ENCODE data around the gene RGP1. TPM values are rescaled to one million over a fixed set of nuclear protein-coding genes. Genes with fewer than 3 reads are reported as not detected.

Gene RGP1
- total RNA-seq, 2 donors from 2014 or later = 19.4 to 30.3 TPM

DNA sequence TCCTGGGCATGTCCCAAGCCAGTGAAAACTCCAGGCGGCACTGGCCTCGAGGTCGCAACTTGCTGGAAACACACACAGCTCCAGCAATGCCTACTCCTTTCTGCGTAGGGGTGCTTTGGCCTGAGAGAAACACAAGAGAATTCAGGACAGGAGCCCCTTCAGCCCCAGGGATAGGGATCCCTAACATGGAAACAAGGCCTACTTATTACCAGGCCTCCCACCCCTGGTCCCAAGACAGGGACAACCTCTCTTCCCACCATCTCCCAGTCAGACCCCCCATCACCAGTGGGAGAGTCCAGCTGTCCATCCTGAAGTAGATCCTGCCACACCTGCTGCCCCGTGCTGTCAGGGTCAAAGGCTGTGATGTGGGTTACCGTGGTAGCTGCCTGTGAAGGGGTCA is 8.8 kb upstream of the RGP1 start:
- DNase-seq (ENCODE audit: low spot score) = no peak
- no peaks in the 10 kb centered on the region for H3K9me3 ChIP-seq
- no peak overlapping the region for H3K4me3 ChIP-seq
- H3K27ac ChIP-seq = no peak overlapping the region
- intact Hi-C loops (cut with DNase I) = no loop called here
- 79% methylated on average over 6 of the region's 6 CpGs for WGBS
- no peaks in the 10 kb centered on the region for H3K27me3 ChIP-seq (replicated peaks; ENCODE audit: insufficient read depth)
- peaks cover 16 to 48% of the 10 kb centered on the region in 2 donors for H3K36me3 ChIP-seq
- TF ChIP-seq POLR2AphosphoS5 (IDR thresholded peaks at IDR 0.05) (no peak), POLR2A (IDR thresholded peaks at IDR 0.05) (no peak)
- no peaks in the 10 kb centered on the region for H3K4me1 ChIP-seq (replicated peaks)

DNA sequence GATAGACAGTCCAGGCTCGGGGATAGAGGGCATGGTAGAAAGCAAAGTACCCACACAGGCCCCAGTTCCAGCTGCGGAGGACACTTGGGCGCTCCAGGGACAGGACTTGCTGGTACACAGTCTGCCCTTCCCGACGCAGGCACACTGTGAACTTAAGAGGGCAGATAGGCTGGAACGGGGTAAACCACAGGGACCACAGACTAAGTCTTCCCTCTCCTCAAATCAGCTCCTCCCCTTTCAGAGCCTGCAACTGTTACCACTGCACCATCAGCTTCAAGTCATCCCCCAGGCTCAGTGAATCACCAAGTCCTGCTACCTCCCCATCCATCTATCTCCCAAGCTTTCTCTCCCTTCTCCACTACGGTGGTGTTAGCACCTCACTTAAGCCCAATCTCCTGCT is 7.3 kb upstream of the RGP1 start:
- Histone ChIP-seq H3K36me3 (peaks cover 13 to 37% of the 10 kb centered on the region in 2 donors), H3K27ac (no peak overlapping the region), H3K4me1 (replicated peaks) (peaks cover 8% of the 10 kb centered on the region), H3K27me3 (replicated peaks; ENCODE audit: insufficient read depth) (no peaks in the 10 kb centered on the region), H3K4me3 (no peak overlapping the region), H3K9me3 (no peaks in the 10 kb centered on the region)
- WGBS = 79% methylated on average over 7 of the region's 7 CpGs
- TF ChIP-seq POLR2A (IDR thresholded peaks at IDR 0.05) (no peak), POLR2AphosphoS5 (IDR thresholded peaks at IDR 0.05) (no peak)
- TF ChIP-seq, protein P1, sequence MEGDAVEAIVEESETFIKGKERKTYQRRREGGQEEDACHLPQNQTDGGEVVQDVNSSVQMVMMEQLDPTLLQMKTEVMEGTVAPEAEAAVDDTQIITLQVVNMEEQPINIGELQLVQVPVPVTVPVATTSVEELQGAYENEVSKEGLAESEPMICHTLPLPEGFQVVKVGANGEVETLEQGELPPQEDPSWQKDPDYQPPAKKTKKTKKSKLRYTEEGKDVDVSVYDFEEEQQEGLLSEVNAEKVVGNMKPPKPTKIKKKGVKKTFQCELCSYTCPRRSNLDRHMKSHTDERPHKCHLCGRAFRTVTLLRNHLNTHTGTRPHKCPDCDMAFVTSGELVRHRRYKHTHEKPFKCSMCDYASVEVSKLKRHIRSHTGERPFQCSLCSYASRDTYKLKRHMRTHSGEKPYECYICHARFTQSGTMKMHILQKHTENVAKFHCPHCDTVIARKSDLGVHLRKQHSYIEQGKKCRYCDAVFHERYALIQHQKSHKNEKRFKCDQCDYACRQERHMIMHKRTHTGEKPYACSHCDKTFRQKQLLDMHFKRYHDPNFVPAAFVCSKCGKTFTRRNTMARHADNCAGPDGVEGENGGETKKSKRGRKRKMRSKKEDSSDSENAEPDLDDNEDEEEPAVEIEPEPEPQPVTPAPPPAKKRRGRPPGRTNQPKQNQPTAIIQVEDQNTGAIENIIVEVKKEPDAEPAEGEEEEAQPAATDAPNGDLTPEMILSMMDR (IDR thresholded peaks at IDR 0.05) = no peak
- intact Hi-C loops (cut with DNase I) = no loop called here
- no peak for DNase-seq (ENCODE audit: low spot score)

- WGBS = 57% methylated on average over 2 of the region's 2 CpGs
- Histone ChIP-seq H3K36me3 (peaks cover 4 to 30% of the 10 kb centered on the region in 2 donors), H3K27me3 (replicated peaks; ENCODE audit: insufficient read depth) (no peaks in the 10 kb centered on the region), H3K4me3 (no peak overlapping the region), H3K9me3 (no peaks in the 10 kb centered on the region), H3K27ac (no peak overlapping the region), H3K4me1 (replicated peaks) (peaks cover 16% of the 10 kb centered on the region)
- DNase-seq (ENCODE audit: low spot score) = no peak
- intact Hi-C loops (cut with DNase I) = no loop called here
- no peak for TF ChIP-seq POLR2AphosphoS5 (IDR thresholded peaks at IDR 0.05)
Measured at GRCh38 chr9:35743452-35743851, 5.6 kb upstream of the RGP1 start.

- 88% methylated on average over 8 of the region's 8 CpGs for WGBS
- Histone ChIP-seq H3K4me1 (replicated peaks) (peaks cover 16% of the 10 kb centered on the region), H3K4me3 (no peak overlapping the region), H3K36me3 (peaks cover 0 to 30% of the 10 kb centered on the region in 2 donors), H3K27ac (no peak overlapping the region), H3K27me3 (replicated peaks; ENCODE audit: insufficient read depth) (no peaks in the 10 kb centered on the region), H3K9me3 (no peaks in the 10 kb centered on the region)
- TF ChIP-seq, protein P1 (IDR thresholded peaks at IDR 0.05) = no peak
- no peak for TF ChIP-seq POLR2A (IDR thresholded peaks at IDR 0.05)
- no peak for TF ChIP-seq POLR2AphosphoS5 (IDR thresholded peaks at IDR 0.05)
- intact Hi-C loops (cut with DNase I) = no loop called here
- DNase-seq (ENCODE audit: low spot score) = no peak
Measured at GRCh38 chr9:35743880-35744518, 5.1 kb upstream of the RGP1 start.

DNA sequence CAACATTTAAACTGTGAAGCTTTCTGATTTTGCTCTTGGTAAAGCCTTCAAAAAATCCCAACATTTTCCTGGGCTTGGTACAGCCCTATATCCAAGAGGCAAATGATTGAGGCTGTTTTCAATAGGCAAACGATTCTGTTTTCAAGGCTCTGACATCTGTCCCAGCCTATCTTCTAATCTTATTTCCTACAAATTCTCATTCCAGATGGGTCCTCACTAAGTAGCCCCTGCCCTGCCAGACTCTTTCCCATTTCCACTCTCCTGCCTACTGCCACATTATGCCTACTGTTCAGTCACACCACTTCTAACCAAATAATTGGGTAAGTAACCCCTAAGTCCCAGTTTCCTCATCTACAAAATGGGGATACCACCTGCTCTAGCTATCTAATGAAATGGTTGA is 3.5 kb upstream of the RGP1 start:
- H3K4me1 ChIP-seq (replicated peaks) = peaks cover 21% of the 10 kb centered on the region
- H3K4me3 ChIP-seq = no peak overlapping the region
- DNase-seq (ENCODE audit: low spot score) = no peak
- H3K27ac ChIP-seq = no peak overlapping the region
- H3K27me3 ChIP-seq (replicated peaks; ENCODE audit: insufficient read depth) = no peaks in the 10 kb centered on the region
- intact Hi-C loops (cut with DNase I) = no loop called here
- no peaks in the 10 kb centered on the region for H3K9me3 ChIP-seq
- TF ChIP-seq POLR2A (IDR thresholded peaks at IDR 0.05) (no peak), POLR2AphosphoS5 (IDR thresholded peaks at IDR 0.05) (no peak)
- TF ChIP-seq, protein P1 (IDR thresholded peaks at IDR 0.05) = no peak
- H3K36me3 ChIP-seq = peaks cover 0 to 24% of the 10 kb centered on the region in 2 donors
- 63% methylated on average over 1 of the region's 1 CpG for WGBS

GRCh38 chr9:35746583-35746982 is 2.5 kb upstream of the RGP1 start:
- Histone ChIP-seq H3K4me3 (peak overlapping the region; percentile 11 to 72), H3K27ac (peak overlapping the region in 1 of 2 donors; percentile 2), H3K36me3 (peaks cover 0 to 18% of the 10 kb centered on the region in 2 donors), H3K27me3 (replicated peaks; ENCODE audit: insufficient read depth) (no peaks in the 10 kb centered on the region), H3K4me1 (replicated peaks) (peaks cover 21% of the 10 kb centered on the region), H3K9me3 (no peaks in the 10 kb centered on the region)
- TF ChIP-seq POLR2AphosphoS5 (IDR thresholded peaks at IDR 0.05) = peak; percentile 7
- no peak for TF ChIP-seq POLR2A (IDR thresholded peaks at IDR 0.05)
- WGBS = 24% methylated on average over 3 of the region's 3 CpGs
- no peak for DNase-seq (ENCODE audit: low spot score)
- intact Hi-C loops (cut with DNase I) = no loop called here

All from prostate gland (tissue), 2 donors.